T-cell (primary cell): Measurements from ENCODE around the gene KCNA2. TPM values are rescaled to one million over a fixed set of nuclear protein-coding genes. Genes with fewer than 3 reads are reported as not detected.

Experiments
- ATAC-seq, 4 experiments: fragments of 200-7000 bp in 3 of 4; fragments of 150-1000 bp in 1 of 4; cut with Tn5 transposase; replicated peaks in 1 of 4; 1 replicate in 3 of 4; 2 replicates in 1 of 4; pipeline ENCODE4 v1.10.0; 2021; ENCODE audit warnings: moderate library complexity in 3 of 4, mild to moderate bottlenecking in 2 of 4, moderate number of reproducible peaks in 1 of 4
- CTCF ChIA-PET, 2 donors: fragments of 300-600 bp; sonication (Branson Sonifier 250); formaldehyde crosslinking; loops; one replicate each; lab custom pipeline; 2022; ENCODE audit warnings: antibody characterized with exemption in 2 of 2; lab: Charles Lee
- POLR2A ChIA-PET, 2 donors: fragments of 300-600 bp; sonication (Branson Sonifier 250); formaldehyde crosslinking; loops; one replicate each; lab custom pipeline; 2022; ENCODE audit warnings: antibody characterized with exemption in 2 of 2; lab: Charles Lee
- DNase-seq, 35 experiments: peaks; one replicate each; pipeline versions ENCODE4 v3.0.0 to v3.0.0-alpha.2; 2013 to 2023
- H3K27ac ChIP-seq: one replicate; pipeline ENCODE4 v1.5.1; 2013; ENCODE audit warnings: low read length
- H3K27me3 ChIP-seq, 2 experiments: replicated peaks in 1 of 2; 1 replicate in 1 of 2; 2 replicates in 1 of 2; pipeline versions ENCODE4 v1.6.1 to v1.7.0; 2013; ENCODE audit warnings: low read length in 1 of 2, mixed read lengths in 1 of 2; ENCODE audit not compliant: control insufficient read depth in 2 of 2, insufficient read depth in 2 of 2; ENCODE audit errors: extremely low read depth in 1 of 2
- H3K36me3 ChIP-seq, 2 donors: 1 replicate in 1 of 2; 2 replicates in 1 of 2; pipeline versions ENCODE4 v1.6.1 to v1.7.0; 2013; ENCODE audit warnings: low read length in 1 of 2; ENCODE audit not compliant: control insufficient read depth in 2 of 2, insufficient read depth in 1 of 2; ENCODE audit errors: extremely low read depth in 1 of 2
- H3K4me1 ChIP-seq, 2 experiments: 1 replicate in 1 of 2; 2 replicates in 1 of 2; pipeline versions ENCODE4 v1.6.1 to v1.7.0; 2013; ENCODE audit warnings: low read length in 2 of 2, mixed read lengths in 1 of 2; ENCODE audit not compliant: insufficient read depth in 2 of 2, control insufficient read depth in 1 of 2; ENCODE audit errors: extremely low read depth in 1 of 2
- H3K4me3 ChIP-seq, 2 donors: 1 replicate in 1 of 2; 2 replicates in 1 of 2; pipeline versions ENCODE4 v1.5.1 to v1.7.0; 2013; ENCODE audit warnings: mild to moderate bottlenecking in 2 of 2, low read length in 1 of 2, moderate library complexity in 1 of 2; ENCODE audit not compliant: control insufficient read depth in 1 of 2; ENCODE audit errors: extremely low read depth in 1 of 2
- H3K9me3 ChIP-seq: 2 replicates; pipeline ENCODE4 v1.7.0; 2013
- H3K27ac Mint-ChIP-seq, 2 donors: one replicate each; pipeline ENCODE4 v1.8.0; 2020 to 2021; ENCODE audit warnings: mild to moderate bottlenecking in 2 of 2, mixed read lengths in 2 of 2
- H3K27me3 Mint-ChIP-seq, 2 donors: one replicate each; pipeline ENCODE4 v1.8.0; 2021 to 2022; ENCODE audit warnings: mixed read lengths in 2 of 2
- H3K36me3 Mint-ChIP-seq: one replicate; pipeline ENCODE4 v1.8.0; 2021; ENCODE audit warnings: mixed read lengths
- H3K4me1 Mint-ChIP-seq, 3 donors: one replicate each; pipeline ENCODE4 v1.8.0; 2020 to 2022; ENCODE audit warnings: mixed read lengths in 3 of 3, mild to moderate bottlenecking in 1 of 3
- H3K4me3 Mint-ChIP-seq, 3 donors: one replicate each; pipeline ENCODE4 v1.8.0; 2020 to 2022; ENCODE audit warnings: mild to moderate bottlenecking in 3 of 3, mixed read lengths in 3 of 3, moderate library complexity in 3 of 3
- H3K9me3 Mint-ChIP-seq, 3 donors: one replicate each; pipeline ENCODE4 v1.8.0; 2020 to 2022; ENCODE audit warnings: mixed read lengths in 3 of 3
- WGBS: methylation state at CpG from one replicate; pipeline ENCODE4 v1.1.5; 2013; ENCODE audit warnings: missing lambda C conversion rate; ENCODE audit not compliant: insufficient coverage; 5-methylcytosine and 5-hydroxymethylcytosine counted together
- total RNA-seq, 35 experiments: library from RNA in 6 of 35; stranded (reverse) in 6 of 35; fragments of 120-200 nt in 1 of 35; gene quantifications; one replicate each; pipeline versions ENCODE4 v1.2.1 to v1.2.4 and lab custom pipeline; 2013 to 2026

The KCNA2 gene
- total RNA-seq, 5 donors from 2014 or later (not counting 1 experiment from before 2014, with no cell fraction given) = 0.46 to 2.7 (median 0.93) TPM

GRCh38 chr1:110595353-110595710, 10.8 kb downstream of the KCNA2 start:
- H3K4me3 Mint-ChIP-seq = no peak overlapping the region
- CTCF ChIA-PET = no interaction called here

GRCh38 chr1:110594456-110595352, 11.5 kb downstream of the KCNA2 start:
- no peaks in the 10 kb centered on the region for H3K36me3 ChIP-seq
- no peak for ATAC-seq
- Mint-ChIP-seq H3K36me3 (no peaks in the 10 kb centered on the region), H3K27me3 (peaks cover 2 to 6% of the 10 kb centered on the region in 2 donors), H3K9me3 (no peaks in the 10 kb centered on the region), H3K27ac (no peak overlapping the region), H3K4me1 (peaks cover 0 to 7% (median 4%) of the 10 kb centered on the region in 3 donors), H3K4me3 (no peak overlapping the region)
- H3K27me3 ChIP-seq = peaks cover 5 to 15% of the 10 kb centered on the region in 2 experiments
- no peaks in the 10 kb centered on the region for H3K4me1 ChIP-seq
- POLR2A ChIA-PET = no interaction called here
- CTCF ChIA-PET = no interaction called here
- H3K9me3 ChIP-seq = no peaks in the 10 kb centered on the region
- 60% methylated on average over 6 of the region's 7 CpGs for WGBS
- no peak overlapping the region for H3K27ac ChIP-seq
- DNase-seq = no peak
- H3K4me3 ChIP-seq = no peak overlapping the region

More at GRCh38 chr1:110595353-110595710, 10.8 kb downstream of the KCNA2 start:
- Mint-ChIP-seq H3K4me1 (peaks cover 0 to 7% (median 4%) of the 10 kb centered on the region in 3 donors), H3K36me3 (no peaks in the 10 kb centered on the region), H3K9me3 (no peaks in the 10 kb centered on the region), H3K27me3 (peaks cover 2 to 6% of the 10 kb centered on the region in 2 donors), H3K27ac (no peak overlapping the region)
- Histone ChIP-seq H3K4me3 (no peak overlapping the region), H3K9me3 (no peaks in the 10 kb centered on the region), H3K27me3 (peaks cover 5 to 15% of the 10 kb centered on the region in 2 experiments), H3K4me1 (no peaks in the 10 kb centered on the region), H3K27ac (no peak overlapping the region), H3K36me3 (no peaks in the 10 kb centered on the region)
- POLR2A ChIA-PET = no interaction called here
- DNase-seq (no peak), ATAC-seq (no peak)

GRCh38 chr1:110593902-110594301, 12.3 kb downstream of the KCNA2 start:
- ATAC-seq (no peak), DNase-seq (no peak)
- Histone ChIP-seq H3K27ac (no peak overlapping the region), H3K27me3 (peaks cover 5 to 17% of the 10 kb centered on the region in 2 experiments), H3K4me1 (no peaks in the 10 kb centered on the region), H3K4me3 (no peak overlapping the region), H3K9me3 (no peaks in the 10 kb centered on the region), H3K36me3 (no peaks in the 10 kb centered on the region)
- Mint-ChIP-seq H3K27me3 (peaks cover 1 to 2% of the 10 kb centered on the region in 2 donors), H3K4me1 (peaks cover 0 to 7% (median 4%) of the 10 kb centered on the region in 3 donors), H3K4me3 (no peak overlapping the region), H3K36me3 (no peaks in the 10 kb centered on the region), H3K27ac (no peak overlapping the region), H3K9me3 (no peaks in the 10 kb centered on the region)
- ChIA-PET POLR2A (no interaction called here), CTCF (interaction anchor here in 1 of 2 donors (0.6 kb wide), 1 partner anchor 1168 kb away, joined by 3 read pairs; no protein-coding TSS in a partner anchor)
- WGBS = 82% methylated on average over 2 of the region's 5 CpGs

GRCh38 chr1:110591956-110592355, 14.2 kb downstream of the KCNA2 start:
- 94% methylated on average over 3 of the region's 6 CpGs for WGBS
- H3K4me3 Mint-ChIP-seq = no peak overlapping the region
- peaks cover 12 to 18% of the 10 kb centered on the region in 2 donors for H3K27me3 Mint-ChIP-seq
- no peaks in the 10 kb centered on the region for H3K36me3 ChIP-seq
- no peak for ATAC-seq
- H3K27ac ChIP-seq = no peak overlapping the region
- H3K4me3 ChIP-seq = no peak overlapping the region
- H3K9me3 ChIP-seq = no peaks in the 10 kb centered on the region
- H3K36me3 Mint-ChIP-seq = no peaks in the 10 kb centered on the region
- ChIA-PET POLR2A (no interaction called here), CTCF (interaction anchor here (0.5 to 0.6 kb wide), 2 partner anchors 187 to 237 kb away, joined by 3 read pairs; no protein-coding TSS in a partner anchor)
- no peaks in the 10 kb centered on the region for H3K4me1 ChIP-seq
- peaks cover 0 to 7% (median 4%) of the 10 kb centered on the region in 3 donors for H3K4me1 Mint-ChIP-seq
- peaks cover 3 to 25% of the 10 kb centered on the region in 2 experiments for H3K27me3 ChIP-seq
- no peaks in the 10 kb centered on the region for H3K9me3 Mint-ChIP-seq
- H3K27ac Mint-ChIP-seq = no peak overlapping the region
- DNase-seq = no peak

GRCh38 chr1:110588991-110589390, 17.2 kb downstream of the KCNA2 start:
- Mint-ChIP-seq H3K27me3 (peaks cover 12 to 18% of the 10 kb centered on the region in 2 donors), H3K4me1 (peaks cover 0 to 3% (median 3%) of the 10 kb centered on the region in 3 donors), H3K9me3 (no peaks in the 10 kb centered on the region), H3K27ac (no peak overlapping the region), H3K4me3 (no peak overlapping the region), H3K36me3 (no peaks in the 10 kb centered on the region)
- Histone ChIP-seq H3K27ac (no peak overlapping the region), H3K4me3 (no peak overlapping the region), H3K36me3 (no peaks in the 10 kb centered on the region), H3K9me3 (no peaks in the 10 kb centered on the region), H3K4me1 (no peaks in the 10 kb centered on the region), H3K27me3 (peaks cover 0 to 26% of the 10 kb centered on the region in 2 experiments)
- ATAC-seq (no peak), DNase-seq (no peak)
- CTCF ChIA-PET = interaction anchor here in 1 of 2 donors (0.7 kb wide), 1 partner anchor 24 kb away, joined by 6 read pairs; no protein-coding TSS in a partner anchor
- POLR2A ChIA-PET = no interaction called here
- no CpG with 5 or more reads among the region's 3 CpGs for WGBS

- H3K9me3 Mint-ChIP-seq = no peaks in the 10 kb centered on the region
- Histone ChIP-seq H3K27ac (no peak overlapping the region), H3K36me3 (no peaks in the 10 kb centered on the region), H3K4me3 (no peak overlapping the region), H3K9me3 (no peaks in the 10 kb centered on the region), H3K27me3 (peaks cover 0 to 26% of the 10 kb centered on the region in 2 experiments), H3K4me1 (no peaks in the 10 kb centered on the region)
- CTCF ChIA-PET = no interaction called here
- POLR2A ChIA-PET = no interaction called here
- no peaks in the 10 kb centered on the region for H3K4me1 Mint-ChIP-seq
- H3K4me3 Mint-ChIP-seq = no peak overlapping the region
- no peak overlapping the region for H3K27ac Mint-ChIP-seq
- peaks cover 12 to 18% of the 10 kb centered on the region in 2 donors for H3K27me3 Mint-ChIP-seq
- H3K36me3 Mint-ChIP-seq = no peaks in the 10 kb centered on the region
- WGBS = no CpG with 5 or more reads among the region's 1 CpG
- DNase-seq (no peak), ATAC-seq (no peak)
Measured at GRCh38 chr1:110588486-110588885, 17.7 kb downstream of the KCNA2 start.
